DMS53 treated with DMSO at 0.1 percent for 48 hours (cell line): ENCODE measurements around the gene CACNA1D.

ENCODE experiments used
- DNase-seq: peaks from one replicate; lab custom pipeline; 2025; ENCODE audit not compliant: unreplicated experiment; lab: John Stamatoyannopoulos, UW

Gene CACNA1D

DNA sequence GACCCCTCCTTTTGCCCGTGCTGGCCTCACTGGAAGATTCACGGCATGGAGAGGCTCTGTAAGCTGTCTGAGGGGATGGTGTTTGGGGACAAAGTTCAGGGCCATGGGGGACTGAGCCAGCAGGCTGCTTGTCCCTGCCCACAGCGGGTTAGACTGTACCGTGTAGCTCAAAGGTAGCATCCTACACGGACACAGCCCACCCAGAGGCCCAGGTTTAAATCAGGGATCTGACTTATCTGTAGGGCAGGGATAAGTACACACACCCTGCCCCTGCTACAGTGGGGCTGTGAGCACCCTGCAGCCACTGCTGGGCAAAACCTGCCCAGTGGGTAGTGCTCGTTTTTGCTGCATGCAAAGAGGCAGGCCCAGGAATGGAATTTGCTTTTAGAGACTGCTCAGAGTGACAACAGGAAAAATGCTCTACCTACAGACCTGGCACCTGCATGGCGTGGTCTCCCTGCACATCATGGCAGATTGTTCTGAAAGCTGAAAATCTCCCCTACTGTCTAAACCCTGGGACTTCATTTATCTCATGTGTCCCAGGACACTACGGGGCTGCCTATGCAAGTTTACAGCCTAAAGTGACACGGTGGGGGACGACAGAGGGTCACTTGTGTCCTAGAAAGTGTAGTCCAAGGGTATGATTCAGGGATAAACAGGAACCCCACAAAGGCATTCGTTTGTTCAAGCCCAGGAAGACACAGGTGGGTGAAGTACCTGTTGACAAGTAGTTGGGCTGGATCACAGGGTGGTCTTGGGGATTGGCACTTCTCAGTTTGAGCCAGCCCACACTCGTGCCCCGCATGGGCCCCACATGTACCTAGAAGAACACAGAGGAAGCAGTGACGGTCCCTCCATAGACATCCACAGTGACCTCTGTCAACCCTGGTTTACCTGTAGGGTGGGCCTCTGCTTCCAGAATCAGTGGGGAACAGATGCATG is 324.1 kb downstream of the CACNA1D start:
- DNase-seq = no peak

DNA sequence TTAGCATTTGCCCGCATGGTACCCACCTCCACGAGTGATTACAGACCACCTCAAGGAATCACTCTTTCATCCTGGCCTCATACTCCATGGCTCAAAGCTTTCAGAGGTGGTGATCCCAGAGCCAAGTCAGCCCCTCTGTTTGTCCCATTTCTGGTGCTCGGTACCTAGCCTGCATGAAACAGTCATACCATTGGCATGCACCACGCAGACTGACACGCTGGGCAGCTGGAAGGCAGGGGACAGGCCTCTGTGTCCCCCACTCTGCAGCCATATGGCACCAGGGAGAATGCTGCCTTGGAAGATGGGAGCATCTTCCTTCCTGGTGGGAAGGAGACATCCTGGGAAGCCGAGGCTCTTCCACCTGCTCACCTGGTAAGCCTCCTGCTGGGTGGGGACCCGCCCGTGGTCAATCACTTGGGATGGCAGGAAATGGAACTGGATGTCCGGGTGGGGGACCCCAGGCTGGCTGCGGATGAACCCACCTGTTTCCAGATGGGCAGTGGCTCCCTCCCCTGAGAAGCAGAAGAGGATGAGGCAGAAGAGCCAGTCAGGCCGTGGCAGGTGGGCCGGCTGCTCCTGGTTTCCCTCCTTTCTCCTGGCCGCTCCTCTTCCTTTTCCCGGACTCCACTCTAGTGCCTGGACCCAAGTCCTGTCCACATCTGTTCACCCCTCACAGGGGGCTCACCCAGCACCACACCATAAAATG is 324.9 kb downstream of the CACNA1D start:
- no peak for DNase-seq

DNA sequence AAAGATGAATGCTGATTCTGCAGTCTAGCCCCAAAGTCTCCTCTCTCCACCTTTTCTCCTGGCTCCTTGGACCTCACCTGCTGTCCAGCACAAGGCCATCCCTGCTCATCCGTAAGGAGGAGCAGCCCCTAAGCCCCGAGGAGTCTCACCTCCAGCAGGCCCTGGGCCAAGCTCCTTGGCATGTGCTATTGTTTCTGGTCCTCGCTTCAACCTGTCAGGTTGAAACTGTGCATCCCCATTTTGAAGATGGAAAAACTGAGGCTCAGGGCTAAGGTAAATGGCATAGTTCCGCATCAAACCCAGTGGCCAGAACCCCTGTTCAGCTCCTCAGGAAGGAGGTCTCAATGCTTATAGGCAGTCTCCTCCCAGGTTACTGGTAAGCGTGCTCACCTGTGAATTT is 325.7 kb downstream of the CACNA1D start:
- no peak for DNase-seq

DNA sequence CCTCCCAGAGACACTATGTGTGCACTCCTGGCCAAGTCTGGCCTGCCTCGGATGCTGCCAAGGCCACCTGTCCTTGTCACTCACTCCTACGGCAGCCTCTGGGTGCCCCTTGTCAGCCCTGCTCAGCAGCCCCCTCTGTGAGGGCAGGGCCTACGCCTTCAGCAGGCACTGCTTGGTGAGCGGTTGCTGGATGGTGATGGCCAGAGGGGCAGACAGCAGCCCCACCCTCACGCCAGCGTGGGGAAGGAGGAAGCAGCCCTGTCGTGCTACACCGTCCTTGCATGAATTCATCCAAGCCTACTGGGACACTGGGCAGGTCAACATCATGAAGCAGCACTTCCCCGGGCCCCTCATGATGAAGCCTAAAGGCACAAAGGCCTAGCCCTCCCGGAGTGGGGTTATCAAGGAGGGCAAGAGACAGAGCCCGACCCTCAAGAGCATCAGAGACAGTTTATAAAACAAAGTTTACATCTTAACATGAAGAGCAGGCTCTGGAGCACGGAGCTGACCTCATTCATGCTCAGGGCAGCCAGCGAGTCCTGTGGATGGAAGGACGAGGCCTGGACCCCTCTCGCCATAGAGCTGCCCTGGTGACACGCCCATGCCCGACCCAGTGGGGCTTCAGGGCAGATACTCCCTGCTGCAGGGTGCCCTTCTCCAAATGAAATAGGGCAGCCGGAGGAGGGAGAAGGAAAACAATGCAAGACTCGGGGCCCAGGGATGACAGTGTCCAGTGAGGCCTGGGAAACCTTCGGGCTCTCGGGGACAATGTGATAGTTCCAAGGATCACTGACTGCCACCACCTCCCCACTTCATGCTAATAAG is 326.6 kb downstream of the CACNA1D start:
- no peak for DNase-seq

DNA sequence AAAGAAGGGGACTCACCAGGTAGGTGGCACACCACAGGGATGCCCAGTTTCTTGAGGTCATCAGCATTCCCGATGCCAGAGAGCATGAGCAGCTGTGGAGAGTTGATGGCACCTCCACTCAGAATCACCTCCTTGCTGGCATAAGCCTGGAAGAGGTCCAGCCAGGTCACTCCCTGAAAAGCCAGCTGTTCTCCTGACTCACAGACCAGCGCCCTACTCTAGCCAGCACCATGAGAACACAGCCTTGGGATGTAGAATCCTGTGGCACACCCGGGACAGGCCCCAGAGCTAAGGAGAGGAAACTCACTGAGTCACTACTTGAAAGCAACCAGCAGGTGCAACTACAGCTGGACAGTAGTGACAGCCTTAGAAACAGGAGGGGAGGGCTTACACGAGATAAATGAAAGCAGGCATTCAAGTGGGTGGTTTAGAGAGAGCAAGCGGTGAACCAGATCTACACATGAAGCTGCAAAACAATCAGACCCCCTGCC is 327.3 kb downstream of the CACNA1D start:
- peak; percentile 44 for DNase-seq

DNA sequence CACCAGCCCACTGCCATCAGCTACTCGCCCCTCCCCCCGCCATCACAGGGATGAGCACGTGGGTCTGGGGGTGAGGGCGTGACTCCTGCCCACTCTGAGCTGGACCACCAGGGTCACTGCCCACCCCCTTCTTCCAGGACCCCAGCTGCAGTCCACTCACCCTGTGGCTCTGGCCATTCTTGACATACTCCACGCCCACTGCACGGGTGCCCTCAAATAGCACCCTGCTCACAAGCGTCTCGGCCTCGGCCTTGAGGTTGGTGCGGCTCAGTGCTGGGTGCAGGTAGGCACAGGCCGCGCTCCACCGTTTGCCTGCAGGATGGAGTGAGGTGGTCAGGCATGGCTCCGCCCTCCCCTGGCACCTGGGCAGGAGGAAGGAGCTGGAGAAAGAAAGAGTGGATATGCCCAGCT is 327.9 kb downstream of the CACNA1D start:
- DNase-seq = no peak

DNA sequence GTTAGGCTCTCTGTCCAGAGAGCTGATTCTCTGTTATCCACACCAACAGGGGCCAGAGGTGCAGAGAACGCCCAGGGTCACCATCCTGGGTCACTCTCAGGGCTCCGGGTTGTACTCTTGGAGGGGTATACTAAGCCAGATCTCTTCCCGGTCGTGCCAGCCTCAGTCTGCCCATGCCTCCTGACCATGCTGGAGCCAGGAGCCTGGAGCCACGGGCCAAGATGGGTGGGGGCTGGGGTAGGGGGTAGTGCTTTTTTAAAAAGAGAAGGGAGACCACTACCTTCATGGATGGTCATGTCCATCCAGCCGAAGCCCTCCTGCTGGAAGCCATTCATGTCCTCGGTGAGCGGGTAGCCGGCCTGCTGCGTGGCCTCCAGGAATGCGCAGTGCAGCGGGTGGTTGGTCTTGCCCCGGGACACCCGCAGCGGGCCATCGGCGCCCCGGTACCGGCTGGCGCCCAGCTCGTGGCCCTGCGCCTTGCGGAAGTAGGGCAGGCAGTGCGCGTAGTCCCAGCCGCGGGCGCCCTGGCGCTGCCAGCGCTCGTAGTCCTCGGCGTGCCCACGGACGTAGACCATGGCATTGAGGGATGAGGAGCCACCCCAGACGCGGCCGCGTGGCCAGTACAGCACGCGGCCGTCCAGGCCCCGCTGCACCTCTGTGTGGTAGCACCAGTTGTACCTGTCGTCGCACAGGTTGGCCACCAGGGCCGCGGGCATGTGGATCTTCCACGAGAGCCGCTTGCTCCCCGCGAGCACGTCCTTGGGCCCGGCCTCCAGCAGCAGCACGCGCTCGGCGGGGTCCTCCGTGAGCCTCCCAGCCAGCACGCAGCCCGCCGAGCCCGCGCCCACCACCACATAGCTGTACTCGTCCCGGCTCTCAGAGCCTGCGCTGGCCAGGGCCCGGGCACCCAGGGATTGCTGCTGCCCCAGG is 328.9 kb downstream of the CACNA1D start:
- DNase-seq = no peak

DNA sequence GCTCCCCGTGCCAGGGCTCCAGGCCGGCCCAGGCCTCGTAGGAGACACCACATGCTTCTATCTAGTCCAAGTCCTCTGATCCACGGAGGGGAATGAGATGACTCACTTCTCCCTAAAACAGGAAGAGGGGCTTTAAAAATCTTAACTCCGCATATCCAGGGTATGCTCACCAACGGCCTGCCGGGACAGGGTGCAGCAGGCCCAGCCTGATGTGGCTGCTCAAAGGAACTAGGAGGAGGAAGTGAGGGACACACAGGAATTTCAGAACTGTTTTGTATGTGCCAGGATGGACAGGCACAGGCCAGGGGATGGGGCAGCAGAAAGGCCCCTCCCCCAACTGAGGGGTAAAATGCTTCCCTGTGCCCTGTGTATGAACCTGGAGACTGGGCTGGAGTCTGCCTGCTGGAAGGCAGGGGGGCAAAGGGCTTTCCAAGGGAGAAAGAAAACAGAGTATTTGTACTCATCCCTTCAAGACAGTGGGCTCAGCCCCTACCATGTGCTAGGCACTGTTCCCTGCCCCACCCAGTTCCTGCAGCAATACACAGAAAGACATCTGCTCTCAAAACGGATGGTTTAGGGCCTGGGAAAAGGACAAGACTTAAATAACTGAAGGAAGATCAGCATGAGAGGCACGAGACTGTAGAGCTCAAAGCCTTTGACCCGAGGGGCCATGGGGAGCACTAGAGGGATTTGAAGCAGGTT is 329.7 kb downstream of the CACNA1D start:
- DNase-seq = no peak

DNA sequence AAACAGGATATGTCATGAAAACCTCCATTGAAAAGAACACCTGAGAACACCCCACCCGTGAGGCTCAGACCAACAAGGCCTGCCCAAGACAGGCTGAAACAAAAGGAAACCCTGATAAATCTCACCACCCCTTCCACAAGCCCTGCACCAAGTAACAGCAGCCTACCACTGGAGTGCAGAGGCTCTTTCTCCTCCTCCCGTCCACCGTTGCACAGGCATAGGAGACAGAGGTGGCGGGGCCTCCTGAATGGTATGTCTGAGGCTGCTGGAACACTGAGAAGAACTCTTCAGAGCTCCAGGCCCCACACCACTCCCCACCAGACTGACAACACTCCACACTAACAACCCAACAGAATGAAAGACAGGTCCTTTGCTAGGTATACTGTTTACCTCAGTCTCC is 330.4 kb downstream of the CACNA1D start:
- no peak for DNase-seq

DNA sequence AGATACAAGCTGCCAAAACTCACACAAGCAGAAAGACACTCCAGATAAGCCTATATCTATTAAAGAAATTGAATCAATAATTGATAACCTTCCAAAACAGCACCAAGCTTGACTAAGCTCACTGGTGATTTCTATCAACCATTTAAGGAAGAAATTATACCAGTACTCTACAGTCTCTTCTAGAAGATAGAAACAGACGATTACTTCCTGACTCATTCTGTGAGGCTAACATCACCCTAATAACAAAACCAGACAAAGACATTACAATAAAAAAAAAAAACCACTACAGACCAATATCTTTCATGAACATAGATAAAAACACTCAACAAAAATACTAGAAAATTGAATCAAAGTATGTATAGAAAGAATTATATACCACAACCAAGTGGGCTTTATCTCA is 331.6 kb downstream of the CACNA1D start:
- no peak for DNase-seq

DNA sequence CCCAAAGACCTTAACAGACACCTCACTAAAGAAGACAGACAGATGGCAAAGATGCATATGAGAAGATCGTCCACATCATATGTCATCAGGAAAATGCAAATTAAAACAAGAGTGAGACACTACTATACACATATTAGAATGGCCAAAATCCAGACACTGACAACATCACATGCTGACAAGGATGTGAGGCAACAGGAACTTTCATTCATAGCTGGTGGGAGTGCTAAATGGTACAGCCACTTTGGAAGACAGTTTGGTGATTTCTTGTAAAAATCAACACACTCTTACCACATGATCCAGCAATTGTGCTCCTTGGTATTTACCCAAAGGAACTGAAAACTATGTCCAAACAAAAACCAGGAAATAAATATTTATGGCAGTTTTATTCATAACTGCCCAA is 334.2 kb downstream of the CACNA1D start:
- DNase-seq = no peak

DNA sequence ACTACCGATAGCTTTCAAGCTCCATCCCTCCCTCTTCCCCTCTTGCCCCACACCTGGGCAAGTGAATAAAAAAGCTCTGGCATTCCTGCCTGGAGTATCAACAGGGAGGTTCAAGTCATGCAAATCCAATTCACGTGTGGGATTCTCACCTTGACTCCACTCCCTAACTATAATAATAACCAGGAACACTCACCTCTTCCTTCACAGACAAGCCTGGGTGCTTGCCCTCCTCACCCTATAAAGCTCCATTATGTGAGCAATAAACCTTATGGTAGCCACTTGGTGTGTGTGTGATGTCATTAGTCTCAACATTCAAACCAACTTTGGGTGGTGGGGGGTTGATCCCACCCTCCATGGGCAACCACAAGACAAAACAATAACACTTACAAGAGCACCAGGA is 335.2 kb downstream of the CACNA1D start:
- no peak for DNase-seq

DNA sequence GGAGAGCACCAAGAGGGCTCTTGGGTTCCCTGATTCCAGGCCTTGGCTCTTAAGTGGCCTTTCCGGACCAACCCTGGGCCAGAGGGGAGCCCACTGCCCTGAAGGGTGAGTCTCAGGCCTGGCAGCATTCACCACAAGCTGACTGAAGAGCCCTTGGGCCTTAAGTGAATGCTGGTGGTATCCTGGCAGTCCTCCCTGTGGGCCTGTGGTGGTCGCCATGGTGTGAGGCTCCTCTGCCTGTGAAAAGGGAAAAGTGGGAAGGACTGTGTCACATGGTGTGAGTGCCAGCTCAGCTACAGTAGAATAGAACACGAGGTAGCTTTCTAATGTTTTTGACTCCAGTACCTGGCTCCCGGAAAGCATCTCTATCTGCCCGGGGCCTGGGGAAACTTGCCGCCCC is 336.5 kb downstream of the CACNA1D start:
- no peak for DNase-seq

DNA sequence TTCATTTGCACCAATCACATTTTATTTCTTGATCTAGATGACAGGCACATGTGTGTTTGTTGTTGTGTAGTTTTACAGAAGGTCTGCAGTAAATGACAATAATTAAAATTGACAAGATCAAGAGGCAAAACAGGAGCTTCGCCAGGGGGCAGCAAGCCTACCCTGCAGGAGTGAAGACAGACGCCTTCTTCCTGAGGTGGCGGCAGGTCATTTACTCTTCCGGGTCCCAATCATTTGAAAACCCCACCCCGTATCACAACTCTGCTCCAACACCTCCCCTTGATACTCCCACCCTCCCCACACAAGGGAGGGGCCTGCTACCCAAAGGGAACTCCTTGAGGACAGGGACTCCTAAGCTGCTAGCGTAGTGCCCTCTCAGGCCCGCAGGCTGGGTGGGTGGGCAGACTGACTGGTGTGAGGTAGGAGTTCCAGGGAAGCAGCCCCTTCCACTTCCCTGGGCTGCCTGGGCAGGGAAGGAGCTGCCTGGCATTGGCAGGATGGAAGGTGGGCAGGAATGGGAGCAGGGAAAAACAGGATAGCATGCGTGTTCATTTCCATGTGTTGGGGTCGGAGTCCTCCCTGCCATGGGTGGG is 338.7 kb downstream of the CACNA1D start:
- no peak for DNase-seq

DNA sequence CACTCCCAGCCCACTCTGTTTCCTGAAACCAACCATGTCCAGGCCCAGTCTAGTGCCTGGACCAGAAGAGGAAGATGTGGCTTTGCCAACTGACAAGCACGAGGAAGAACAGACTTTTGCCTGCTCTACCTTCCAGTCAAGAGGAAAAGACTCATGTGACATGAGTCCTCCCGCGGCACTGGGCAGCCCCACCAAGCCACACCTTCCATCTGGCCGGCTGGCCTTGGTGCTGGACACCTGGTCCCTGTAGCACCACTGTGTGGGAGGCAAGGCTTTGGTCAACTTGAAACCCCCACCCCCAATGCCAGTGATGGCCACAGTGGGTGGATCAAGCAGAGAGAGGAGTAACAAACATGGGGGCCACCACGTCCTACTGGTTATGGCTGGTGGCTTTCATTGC is 339.3 kb downstream of the CACNA1D start:
- no peak for DNase-seq

DNA sequence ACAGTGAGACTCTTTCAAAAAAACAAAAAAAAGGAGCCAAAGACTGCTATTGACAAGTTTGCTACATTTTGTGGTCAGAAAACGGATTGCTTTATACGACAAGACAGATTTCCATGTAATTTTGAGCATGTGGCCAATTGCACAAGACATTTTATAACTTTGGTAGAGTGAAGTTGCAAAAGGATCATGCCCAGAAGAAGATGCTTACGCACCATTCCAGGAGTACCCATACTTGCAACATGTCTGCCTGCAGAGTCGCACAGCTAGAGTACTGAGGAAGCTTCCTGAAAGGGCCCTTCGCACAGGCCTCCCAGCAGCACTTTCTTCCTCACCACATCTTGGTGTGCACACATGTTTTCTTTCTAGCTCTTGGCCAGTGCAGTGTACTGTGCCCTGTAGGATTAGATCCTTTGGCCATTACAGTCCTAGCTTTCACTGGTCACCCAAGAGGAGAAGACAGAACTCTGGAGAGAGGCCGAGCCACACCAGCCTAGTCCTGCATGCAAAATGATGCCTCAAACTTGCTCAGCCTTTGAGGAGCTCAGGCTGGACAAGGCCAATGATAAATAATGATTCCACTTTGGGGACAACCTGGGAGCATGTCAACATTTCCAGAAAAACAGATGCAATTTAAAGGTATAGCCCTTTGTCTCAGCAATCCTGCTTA is 340.2 kb downstream of the CACNA1D start:
- DNase-seq = no peak

DNA sequence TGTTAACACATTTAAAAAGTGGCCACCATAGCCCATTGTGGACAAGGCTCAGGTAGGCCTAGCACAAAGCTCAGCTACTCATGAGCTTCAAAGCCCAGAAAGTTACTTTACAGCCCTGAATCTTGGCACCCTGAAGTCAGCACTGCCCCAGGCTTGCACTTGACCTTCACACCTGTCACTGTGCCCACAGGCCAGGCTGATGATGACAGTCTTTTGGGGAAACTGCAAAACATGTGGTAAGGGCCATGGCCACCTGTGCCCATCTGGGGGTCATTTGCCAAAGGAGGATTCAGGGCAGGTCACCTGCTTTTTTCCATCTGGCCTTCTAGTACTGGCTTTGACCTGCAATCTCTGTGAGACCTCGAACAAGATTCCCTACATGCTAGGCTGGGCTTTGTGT is 340.8 kb downstream of the CACNA1D start:
- DNase-seq = no peak

DNA sequence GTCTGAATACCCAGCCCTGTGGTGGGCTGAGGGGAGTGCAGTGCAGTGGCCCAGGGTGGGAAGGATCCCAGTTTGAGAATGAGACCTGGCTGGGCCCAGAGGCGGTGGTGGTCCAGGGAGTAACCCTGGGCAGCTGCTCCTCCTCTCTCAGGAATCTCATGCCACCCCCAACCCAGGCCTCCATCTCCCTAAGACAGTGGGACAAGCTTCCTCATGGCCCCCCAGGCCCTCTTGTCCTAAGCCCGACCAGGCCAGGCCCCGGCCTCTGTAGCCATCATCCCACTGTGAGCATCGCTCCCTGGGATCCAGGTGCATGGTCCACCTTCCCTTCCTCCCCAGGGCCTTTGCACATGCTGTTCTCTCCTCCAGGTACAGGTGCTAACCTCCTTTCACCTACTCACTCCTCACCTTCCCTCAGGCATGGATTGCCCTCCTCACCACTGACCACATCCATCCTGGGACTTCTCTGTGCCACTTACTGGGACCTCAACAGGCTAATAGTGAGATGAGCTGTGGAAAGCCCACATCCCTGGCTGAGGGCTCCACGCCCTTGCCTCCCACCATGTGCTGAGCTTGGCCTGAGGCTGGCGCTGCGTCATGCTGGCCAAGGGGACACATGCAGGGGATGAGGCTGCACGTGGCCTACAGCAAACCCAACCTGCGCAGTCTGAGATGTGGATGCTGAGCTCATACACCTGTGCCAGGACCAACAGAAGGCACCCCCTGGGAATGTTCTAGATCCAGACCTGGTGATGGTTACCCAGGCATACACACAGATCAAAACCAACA is 341.9 kb downstream of the CACNA1D start:
- no peak for DNase-seq
